ENCODE results near the gene VTI1A.

- no peak for TF ChIP-seq POLR2AphosphoS5 (IDR thresholded peaks at IDR 0.05)
- no peak for TF ChIP-seq CTCF (IDR thresholded peaks at IDR 0.05)
- no peak for TF ChIP-seq POLR2A (IDR thresholded peaks at IDR 0.05)
These were observed 40.9 kb downstream of the VTI1A start for GRCh38 chr10:112487964-112488363.

Data from sigmoid colon (tissue), 4 donors.